GM23338 (cell line): Measurements from ENCODE around the gene TTC16. TPM values are rescaled to one million over a fixed set of nuclear protein-coding genes. Genes with fewer than 3 reads are reported as not detected.

Experiments used
- ATAC-seq: fragments of 200-7000 bp; cut with Tn5 transposase; 3 replicates; pipeline ENCODE4 v1.9.1; 2020
- DNase-seq: peaks from one replicate; pipeline ENCODE4 v3.0.0-alpha.2; 2015; ENCODE audit warnings: low spot score
- H2AFZ ChIP-seq: fragments of 200-600 bp; sonication (generic); 2 replicates; pipeline ENCODE4 v1.8.0; 2016; ENCODE audit warnings: antibody characterized with exemption, mild to moderate bottlenecking, moderate library complexity
- H3F3A ChIP-seq: fragments of 200-600 bp; sonication (generic); replicated peaks from 2 replicates; pipeline ENCODE4 v1.8.0; 2017; ENCODE audit warnings: antibody characterized with exemption, mixed run types, low read depth
- H3K27ac ChIP-seq: fragments of 200-600 bp; sonication (generic); 2 replicates; pipeline ENCODE4 v1.6.1; 2016; ENCODE audit warnings: low read depth
- H3K27me3 ChIP-seq: fragments of 200-600 bp; sonication (generic); 2 replicates; pipeline ENCODE4 v1.8.0; 2016; ENCODE audit warnings: mild to moderate bottlenecking, mixed run types, moderate library complexity; ENCODE audit not compliant: insufficient read depth
- H3K36me3 ChIP-seq: fragments of 200-600 bp; sonication (generic); 2 replicates; pipeline ENCODE4 v1.8.0; 2016; ENCODE audit warnings: mild to moderate bottlenecking; ENCODE audit not compliant: insufficient read depth
- H3K4me1 ChIP-seq: fragments of 200-600 bp; sonication (generic); 2 replicates; pipeline ENCODE4 v1.8.0; 2016; ENCODE audit warnings: mild to moderate bottlenecking, moderate library complexity; ENCODE audit not compliant: insufficient read depth
- H3K4me2 ChIP-seq: fragments of 200-600 bp; sonication (generic); 2 replicates; pipeline ENCODE4 v1.7.1; 2017; ENCODE audit warnings: mixed run types
- H3K4me3 ChIP-seq: fragments of 200-600 bp; sonication (generic); 2 replicates; pipeline ENCODE4 v1.6.1; 2016; ENCODE audit warnings: mixed run types
- H3K79me2 ChIP-seq: fragments of 200-600 bp; sonication (generic); replicated peaks from 2 replicates; pipeline ENCODE4 v1.8.0; 2017; ENCODE audit warnings: mild to moderate bottlenecking; ENCODE audit not compliant: insufficient read depth
- H3K9me2 ChIP-seq: fragments of 200-600 bp; sonication (generic); 2 replicates; pipeline ENCODE4 v1.8.0; 2017; ENCODE audit not compliant: insufficient read depth
- H4K20me1 ChIP-seq: fragments of 200-600 bp; sonication (generic); replicated peaks from 2 replicates; pipeline ENCODE4 v1.8.0; 2017; ENCODE audit warnings: mild to moderate bottlenecking; ENCODE audit not compliant: insufficient read depth
- H3K27ac Mint-ChIP-seq: 2 replicates; pipeline ENCODE4 v1.8.0; 2020; ENCODE audit warnings: inconsistent platforms, mild to moderate bottlenecking, moderate library complexity, mixed read lengths
- H3K27me3 Mint-ChIP-seq: 3 replicates; pipeline ENCODE4 v1.8.0; 2022; ENCODE audit warnings: low read depth, mild to moderate bottlenecking, moderate library complexity, mixed read lengths, inconsistent platforms; ENCODE audit not compliant: insufficient read depth, poor library complexity
- H3K36me3 Mint-ChIP-seq: 3 replicates; pipeline ENCODE4 v1.8.0; 2021; ENCODE audit warnings: low read depth, mild to moderate bottlenecking, inconsistent platforms, moderate library complexity, mixed read lengths
- H3K4me1 Mint-ChIP-seq: 3 replicates; pipeline ENCODE4 v1.8.0; 2020; ENCODE audit warnings: mild to moderate bottlenecking, inconsistent platforms, mixed read lengths
- H3K4me3 Mint-ChIP-seq: 3 replicates; pipeline ENCODE4 v1.8.0; 2021; ENCODE audit warnings: moderate library complexity, mild to moderate bottlenecking, inconsistent platforms, mixed read lengths
- H3K9me3 Mint-ChIP-seq: 3 replicates; pipeline ENCODE4 v1.8.0; 2020; ENCODE audit warnings: moderate library complexity, mild to moderate bottlenecking, inconsistent platforms, mixed read lengths
- JUNB ChIP-seq: IDR thresholded peaks from one replicate; pipeline ENCODE4 v1.6.1; 2016; ENCODE audit warnings: antibody characterized with exemption; ENCODE audit not compliant: unreplicated experiment
- polyA plus RNA-seq: library from polyadenylated mRNA; unstranded; fragments of >200 nt; fragmentation: Nextera tagmentation; extraction: Ambion mirVana; gene quantifications from 2 replicates; pipeline ENCODE4 v1.2.1, GENCODE V29; 2016
- total RNA-seq: library from RNA; depleted of rRNA; stranded (reverse); fragments of >200 nt; shearing (Covaris generic); gene quantifications from 2 replicates; pipeline ENCODE4 v1.2.3, GENCODE V29; 2014
- TF ChIP-seq, protein P1 (sequence below): fragments of 250-450 bp; sonication (Bioruptor Pico); IDR thresholded peaks from 2 replicates; pipeline ENCODE4 v1.5.0; 2020; ENCODE audit warnings: mild to moderate bottlenecking, moderate library complexity
- TF ChIP-seq, protein P2 (sequence below), 2 experiments: fragments of 200-600 bp in 1 of 2; sonication (generic) in 1 of 2; conservative IDR thresholded peaks; 2 replicates each; pipeline versions ENCODE4 v1.5.1 to v1.6.1; 2016 to 2017; ENCODE audit warnings: antibody characterized with exemption in 2 of 2, low read depth in 2 of 2, mild to moderate bottlenecking in 2 of 2, moderate library complexity in 1 of 2

Gene TTC16
- total and polyA plus RNA-seq, 2 experiments from 2014 or later: not detected

DNA sequence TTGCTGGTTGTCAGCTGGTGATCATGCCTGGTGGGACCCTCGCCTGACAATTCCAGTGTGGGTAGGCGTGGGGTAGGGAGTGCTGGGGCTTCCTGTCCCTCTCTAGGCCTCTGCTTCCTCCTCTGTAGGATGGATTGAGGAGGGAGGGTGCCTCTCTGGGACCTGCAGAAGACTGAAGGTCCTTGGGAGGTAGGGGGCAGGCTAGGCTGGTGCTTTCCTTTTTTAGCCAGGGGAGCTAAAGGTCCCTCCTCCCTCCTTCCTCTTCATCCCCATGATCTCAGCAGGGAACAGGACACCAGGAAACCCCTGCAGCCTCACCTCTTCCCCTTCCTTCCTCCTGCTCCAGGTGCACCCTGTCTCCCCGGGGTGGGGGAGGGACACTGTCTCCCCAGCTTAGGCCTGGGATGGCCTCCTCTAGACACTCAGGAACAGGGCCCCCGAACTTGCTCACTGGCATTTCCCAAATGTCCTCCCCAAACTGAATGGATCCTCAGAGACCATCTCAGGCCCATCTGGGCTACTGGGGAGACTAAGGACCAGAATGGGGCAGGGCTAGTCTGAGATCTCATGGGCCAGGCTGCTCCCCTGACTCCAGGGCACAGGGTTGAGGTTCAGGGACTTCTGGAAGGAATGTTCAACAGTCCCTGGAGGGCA is 54.2 kb downstream of the TTC16 start:
- Histone ChIP-seq H2AFZ (peak overlapping the region; percentile 94; the same call in 1 of the 2 replicates), H3K9me2 (no peaks in the 10 kb centered on the region), H3F3A (peaks cover 4% of the 10 kb centered on the region; the same call in 1 of the 2 replicates), H3K36me3 (no peaks in the 10 kb centered on the region), H3K79me2 (no peaks in the 10 kb centered on the region), H3K27me3 (no peaks in the 10 kb centered on the region), H3K4me3 (peak overlapping the region; percentile 82; the same call in 1 of the 2 replicates), H3K4me2 (peak overlapping the region; percentile 85), H3K27ac (no peak overlapping the region), H3K4me1 (peaks cover 14% of the 10 kb centered on the region), H4K20me1 (no peaks in the 10 kb centered on the region)
- Mint-ChIP-seq H3K9me3 (no peaks in the 10 kb centered on the region), H3K36me3 (no peaks in the 10 kb centered on the region; the same call in 2 of the 3 replicates), H3K27ac (no peak overlapping the region), H3K4me1 (peaks cover 28% of the 10 kb centered on the region), H3K4me3 (peak overlapping the region; percentile 76), H3K27me3 (peaks cover 21% of the 10 kb centered on the region)
- DNase-seq (no peak), ATAC-seq (no peak)
- TF ChIP-seq, protein P1, sequence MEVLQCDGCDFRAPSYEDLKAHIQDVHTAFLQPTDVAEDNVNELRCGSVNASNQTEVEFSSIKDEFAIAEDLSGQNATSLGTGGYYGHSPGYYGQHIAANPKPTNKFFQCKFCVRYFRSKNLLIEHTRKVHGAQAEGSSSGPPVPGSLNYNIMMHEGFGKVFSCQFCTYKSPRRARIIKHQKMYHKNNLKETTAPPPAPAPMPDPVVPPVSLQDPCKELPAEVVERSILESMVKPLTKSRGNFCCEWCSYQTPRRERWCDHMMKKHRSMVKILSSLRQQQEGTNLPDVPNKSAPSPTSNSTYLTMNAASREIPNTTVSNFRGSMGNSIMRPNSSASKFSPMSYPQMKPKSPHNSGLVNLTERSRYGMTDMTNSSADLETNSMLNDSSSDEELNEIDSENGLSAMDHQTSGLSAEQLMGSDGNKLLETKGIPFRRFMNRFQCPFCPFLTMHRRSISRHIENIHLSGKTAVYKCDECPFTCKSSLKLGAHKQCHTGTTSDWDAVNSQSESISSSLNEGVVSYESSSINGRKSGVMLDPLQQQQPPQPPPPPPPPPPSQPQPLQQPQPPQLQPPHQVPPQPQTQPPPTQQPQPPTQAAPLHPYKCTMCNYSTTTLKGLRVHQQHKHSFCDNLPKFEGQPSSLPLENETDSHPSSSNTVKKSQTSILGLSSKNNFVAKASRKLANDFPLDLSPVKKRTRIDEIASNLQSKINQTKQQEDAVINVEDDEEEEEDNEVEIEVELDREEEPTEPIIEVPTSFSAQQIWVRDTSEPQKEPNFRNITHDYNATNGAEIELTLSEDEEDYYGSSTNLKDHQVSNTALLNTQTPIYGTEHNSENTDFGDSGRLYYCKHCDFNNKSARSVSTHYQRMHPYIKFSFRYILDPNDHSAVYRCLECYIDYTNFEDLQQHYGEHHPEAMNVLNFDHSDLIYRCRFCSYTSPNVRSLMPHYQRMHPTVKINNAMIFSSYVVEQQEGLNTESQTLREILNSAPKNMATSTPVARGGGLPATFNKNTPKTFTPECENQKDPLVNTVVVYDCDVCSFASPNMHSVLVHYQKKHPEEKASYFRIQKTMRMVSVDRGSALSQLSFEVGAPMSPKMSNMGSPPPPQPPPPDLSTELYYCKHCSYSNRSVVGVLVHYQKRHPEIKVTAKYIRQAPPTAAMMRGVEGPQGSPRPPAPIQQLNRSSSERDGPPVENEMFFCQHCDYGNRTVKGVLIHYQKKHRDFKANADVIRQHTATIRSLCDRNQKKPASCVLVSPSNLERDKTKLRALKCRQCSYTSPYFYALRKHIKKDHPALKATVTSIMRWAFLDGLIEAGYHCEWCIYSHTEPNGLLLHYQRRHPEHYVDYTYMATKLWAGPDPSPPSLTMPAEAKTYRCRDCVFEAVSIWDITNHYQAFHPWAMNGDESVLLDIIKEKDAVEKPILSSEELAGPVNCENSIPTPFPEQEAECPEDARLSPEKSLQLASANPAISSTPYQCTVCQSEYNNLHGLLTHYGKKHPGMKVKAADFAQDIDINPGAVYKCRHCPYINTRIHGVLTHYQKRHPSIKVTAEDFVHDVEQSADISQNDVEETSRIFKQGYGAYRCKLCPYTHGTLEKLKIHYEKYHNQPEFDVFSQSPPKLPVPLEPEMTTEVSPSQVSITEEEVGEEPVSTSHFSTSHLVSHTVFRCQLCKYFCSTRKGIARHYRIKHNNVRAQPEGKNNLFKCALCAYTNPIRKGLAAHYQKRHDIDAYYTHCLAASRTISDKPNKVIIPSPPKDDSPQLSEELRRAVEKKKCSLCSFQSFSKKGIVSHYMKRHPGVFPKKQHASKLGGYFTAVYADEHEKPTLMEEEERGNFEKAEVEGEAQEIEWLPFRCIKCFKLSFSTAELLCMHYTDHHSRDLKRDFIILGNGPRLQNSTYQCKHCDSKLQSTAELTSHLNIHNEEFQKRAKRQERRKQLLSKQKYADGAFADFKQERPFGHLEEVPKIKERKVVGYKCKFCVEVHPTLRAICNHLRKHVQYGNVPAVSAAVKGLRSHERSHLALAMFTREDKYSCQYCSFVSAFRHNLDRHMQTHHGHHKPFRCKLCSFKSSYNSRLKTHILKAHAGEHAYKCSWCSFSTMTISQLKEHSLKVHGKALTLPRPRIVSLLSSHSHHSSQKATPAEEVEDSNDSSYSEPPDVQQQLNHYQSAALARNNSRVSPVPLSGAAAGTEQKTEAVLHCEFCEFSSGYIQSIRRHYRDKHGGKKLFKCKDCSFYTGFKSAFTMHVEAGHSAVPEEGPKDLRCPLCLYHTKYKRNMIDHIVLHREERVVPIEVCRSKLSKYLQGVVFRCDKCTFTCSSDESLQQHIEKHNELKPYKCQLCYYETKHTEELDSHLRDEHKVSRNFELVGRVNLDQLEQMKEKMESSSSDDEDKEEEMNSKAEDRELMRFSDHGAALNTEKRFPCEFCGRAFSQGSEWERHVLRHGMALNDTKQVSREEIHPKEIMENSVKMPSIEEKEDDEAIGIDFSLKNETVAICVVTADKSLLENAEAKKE: no peak
- no peak for TF ChIP-seq JUNB
- TF ChIP-seq, protein P2, sequence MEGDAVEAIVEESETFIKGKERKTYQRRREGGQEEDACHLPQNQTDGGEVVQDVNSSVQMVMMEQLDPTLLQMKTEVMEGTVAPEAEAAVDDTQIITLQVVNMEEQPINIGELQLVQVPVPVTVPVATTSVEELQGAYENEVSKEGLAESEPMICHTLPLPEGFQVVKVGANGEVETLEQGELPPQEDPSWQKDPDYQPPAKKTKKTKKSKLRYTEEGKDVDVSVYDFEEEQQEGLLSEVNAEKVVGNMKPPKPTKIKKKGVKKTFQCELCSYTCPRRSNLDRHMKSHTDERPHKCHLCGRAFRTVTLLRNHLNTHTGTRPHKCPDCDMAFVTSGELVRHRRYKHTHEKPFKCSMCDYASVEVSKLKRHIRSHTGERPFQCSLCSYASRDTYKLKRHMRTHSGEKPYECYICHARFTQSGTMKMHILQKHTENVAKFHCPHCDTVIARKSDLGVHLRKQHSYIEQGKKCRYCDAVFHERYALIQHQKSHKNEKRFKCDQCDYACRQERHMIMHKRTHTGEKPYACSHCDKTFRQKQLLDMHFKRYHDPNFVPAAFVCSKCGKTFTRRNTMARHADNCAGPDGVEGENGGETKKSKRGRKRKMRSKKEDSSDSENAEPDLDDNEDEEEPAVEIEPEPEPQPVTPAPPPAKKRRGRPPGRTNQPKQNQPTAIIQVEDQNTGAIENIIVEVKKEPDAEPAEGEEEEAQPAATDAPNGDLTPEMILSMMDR (conservative IDR thresholded peaks at IDR 0.05; ENCODE audit: low read depth in 2 of 2): peak in 1 of 2 experiments; percentile 41; a peak in 2 of 4 replicates
